GM12874 (cell line): Measurements from ENCODE around the gene RASSF5.

Experiments used
- TF ChIP-seq, protein P1 (sequence below): IDR thresholded peaks from 2 replicates; pipeline ENCODE4 v1.5.1; 2011; ENCODE audit warnings: low read depth, mild to moderate bottlenecking, control low read depth, low read length, moderate library complexity; ENCODE audit not compliant: insufficient read depth

The RASSF5 gene

DNA sequence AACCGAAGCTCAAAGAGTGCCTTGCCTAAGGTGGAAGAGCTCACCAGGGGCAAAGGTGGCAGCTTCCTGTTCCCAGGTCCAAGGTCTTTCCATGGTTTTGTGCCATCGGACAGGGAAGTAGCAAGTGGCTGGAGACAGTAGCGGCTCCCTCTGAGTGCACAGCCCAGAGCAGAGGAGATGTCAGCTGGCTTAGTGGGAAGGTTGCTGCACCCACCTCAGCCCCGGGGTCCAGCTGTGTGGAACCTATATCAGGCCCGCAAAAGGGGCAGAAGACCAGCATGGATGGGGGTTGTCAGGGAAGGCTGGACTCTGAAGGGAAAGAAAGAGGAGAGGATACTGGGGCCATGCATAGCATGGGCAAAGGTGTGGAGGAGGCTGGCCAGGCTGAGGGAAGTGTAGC is 30.2 kb upstream of the RASSF5 start:
- TF ChIP-seq, protein P1, sequence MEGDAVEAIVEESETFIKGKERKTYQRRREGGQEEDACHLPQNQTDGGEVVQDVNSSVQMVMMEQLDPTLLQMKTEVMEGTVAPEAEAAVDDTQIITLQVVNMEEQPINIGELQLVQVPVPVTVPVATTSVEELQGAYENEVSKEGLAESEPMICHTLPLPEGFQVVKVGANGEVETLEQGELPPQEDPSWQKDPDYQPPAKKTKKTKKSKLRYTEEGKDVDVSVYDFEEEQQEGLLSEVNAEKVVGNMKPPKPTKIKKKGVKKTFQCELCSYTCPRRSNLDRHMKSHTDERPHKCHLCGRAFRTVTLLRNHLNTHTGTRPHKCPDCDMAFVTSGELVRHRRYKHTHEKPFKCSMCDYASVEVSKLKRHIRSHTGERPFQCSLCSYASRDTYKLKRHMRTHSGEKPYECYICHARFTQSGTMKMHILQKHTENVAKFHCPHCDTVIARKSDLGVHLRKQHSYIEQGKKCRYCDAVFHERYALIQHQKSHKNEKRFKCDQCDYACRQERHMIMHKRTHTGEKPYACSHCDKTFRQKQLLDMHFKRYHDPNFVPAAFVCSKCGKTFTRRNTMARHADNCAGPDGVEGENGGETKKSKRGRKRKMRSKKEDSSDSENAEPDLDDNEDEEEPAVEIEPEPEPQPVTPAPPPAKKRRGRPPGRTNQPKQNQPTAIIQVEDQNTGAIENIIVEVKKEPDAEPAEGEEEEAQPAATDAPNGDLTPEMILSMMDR, result no peak

DNA sequence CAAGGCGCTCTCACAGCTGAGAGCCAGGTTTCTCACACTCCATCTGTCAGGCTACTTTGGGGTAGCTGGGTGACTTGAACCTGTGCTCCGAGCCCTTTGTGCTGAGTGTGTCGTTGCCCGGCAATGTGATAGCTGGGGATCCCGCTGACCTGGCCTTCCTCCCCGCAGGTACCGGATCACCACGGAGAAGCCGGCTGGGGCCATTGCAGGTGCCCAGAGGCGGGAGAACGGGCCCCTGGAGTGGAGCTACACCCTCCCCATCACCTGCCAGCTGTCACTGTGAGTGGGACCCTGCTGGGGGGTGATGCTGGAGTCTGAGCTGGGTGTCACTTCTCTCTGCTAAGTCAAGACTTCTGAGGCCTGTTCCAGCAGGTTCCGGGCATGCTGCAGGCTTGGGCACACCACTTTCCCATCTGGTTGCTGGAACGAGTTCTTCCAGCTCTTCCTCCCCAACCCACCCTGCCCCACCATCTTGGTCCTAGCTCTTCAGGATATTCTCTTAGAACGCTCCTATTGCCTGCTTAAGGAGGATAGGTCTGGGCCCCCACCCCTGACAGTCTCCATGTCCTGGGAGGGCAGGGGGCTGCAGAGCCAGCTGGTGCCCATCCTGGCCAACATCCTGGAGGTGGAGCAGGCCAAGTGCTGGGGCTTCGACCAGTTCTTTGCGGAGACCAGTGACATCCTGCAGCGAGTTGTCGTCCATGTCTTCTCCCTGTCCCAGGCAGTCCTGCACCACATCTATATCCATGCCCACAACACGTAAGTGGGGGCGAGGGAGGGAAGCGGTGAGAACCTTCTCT is 29.6 kb upstream of the RASSF5 start:
- TF ChIP-seq, protein P1, result no peak

DNA sequence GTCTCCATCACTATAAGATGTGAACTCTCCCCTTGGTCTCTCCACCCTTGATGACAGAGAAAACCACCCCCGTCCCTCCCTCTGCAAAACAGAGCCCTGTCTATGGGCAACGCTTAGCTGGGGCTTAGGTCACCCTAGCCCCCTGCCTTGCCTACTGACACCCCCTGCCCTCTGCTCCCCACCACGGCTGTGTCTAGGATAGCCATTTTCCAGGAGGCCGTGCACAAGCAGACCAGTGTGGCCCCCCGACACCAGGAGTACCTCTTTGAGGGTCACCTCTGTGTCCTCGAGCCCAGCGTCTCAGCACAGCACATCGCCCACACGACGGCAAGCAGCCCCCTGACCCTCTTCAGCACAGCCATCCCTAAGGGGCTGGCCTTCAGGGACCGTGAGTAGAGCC is 28.6 kb upstream of the RASSF5 start:
- TF ChIP-seq, protein P1, result no peak

DNA sequence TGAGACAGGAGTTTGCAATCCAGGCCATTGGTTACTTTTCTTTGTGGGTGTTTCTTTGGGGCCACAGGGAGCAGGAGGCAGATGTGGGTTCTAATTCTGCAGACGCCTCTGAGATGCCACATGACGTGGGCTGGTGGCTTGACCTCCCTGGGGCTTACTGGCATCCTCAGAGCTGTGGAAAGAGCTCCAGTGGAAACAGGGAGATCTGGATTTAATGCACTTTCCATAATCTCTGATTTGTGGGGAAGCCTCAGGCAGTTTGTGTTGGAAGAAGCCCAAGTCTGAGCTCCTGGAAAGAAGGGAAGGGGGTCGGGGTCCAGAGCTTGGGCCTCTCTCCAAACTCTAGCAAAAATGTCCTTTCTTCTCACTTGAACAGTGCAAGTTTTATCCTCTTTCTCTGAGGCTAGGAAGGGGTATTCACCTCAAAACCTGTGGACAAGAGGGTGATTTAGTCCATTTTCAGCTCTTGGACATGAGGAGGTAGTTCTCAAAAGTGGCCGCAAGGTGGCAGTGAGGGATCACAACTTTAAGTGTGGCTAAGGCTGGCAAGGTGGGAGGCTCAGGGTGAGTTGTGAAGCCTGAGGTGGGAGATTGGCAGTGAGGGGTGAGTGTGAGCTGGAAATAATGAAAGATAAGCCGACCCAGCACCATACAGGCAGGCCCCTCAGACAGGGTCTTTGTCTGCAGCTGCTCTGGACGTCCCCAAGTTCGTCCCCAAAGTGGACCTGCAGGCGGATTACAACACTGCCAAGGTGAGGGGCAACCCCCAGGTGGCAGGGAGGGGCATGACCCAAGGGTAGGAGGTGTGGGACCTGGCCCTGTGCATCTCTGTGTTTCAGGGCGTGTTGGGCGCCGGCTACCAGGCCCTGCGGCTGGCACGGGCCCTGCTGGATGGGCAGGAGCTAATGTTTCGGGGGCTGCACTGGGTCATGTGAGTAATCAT is 27.9 kb upstream of the RASSF5 start:
- TF ChIP-seq, protein P1, result peak; percentile 75

DNA sequence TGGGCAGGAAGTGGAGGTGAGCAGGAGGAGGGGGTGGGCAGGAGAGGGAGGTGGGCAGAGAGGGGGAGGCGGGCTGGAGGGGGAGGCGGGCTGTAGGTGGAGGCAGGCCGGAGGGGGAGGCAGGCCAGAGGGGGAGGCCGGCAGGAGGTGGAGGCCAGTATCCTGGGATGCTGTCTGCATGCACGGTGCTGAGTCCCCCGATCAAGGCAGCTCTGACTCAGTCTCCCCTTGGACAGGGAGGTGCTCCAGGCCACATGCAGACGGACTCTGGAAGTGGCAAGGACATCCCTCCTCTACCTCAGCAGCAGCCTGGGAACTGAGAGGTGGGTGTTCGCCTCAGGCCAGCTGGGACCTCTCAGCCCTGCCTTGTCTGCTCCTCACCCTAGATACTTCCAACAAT is 27.1 kb upstream of the RASSF5 start:
- TF ChIP-seq, protein P1, result no peak

DNA sequence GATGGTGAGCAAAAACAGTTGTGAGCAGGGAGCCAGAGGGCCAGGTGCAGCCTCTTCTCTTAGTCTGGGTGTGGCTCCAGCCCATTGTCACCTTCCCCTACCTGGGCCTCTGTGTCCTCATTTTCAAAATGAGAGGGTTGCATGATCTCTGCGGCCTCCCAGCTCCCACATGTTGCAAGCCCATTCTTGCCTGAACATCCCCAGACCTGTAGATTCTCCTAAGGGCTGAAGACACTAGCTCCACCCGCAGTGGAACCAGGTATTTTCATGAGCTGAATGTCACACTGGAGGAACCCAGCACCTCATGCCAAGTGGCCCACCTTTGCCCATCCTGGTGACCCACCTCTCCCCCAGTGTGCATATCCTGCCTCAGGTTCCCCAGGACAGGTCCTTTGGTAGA is 24.7 kb upstream of the RASSF5 start:
- TF ChIP-seq, protein P1, result no peak

DNA sequence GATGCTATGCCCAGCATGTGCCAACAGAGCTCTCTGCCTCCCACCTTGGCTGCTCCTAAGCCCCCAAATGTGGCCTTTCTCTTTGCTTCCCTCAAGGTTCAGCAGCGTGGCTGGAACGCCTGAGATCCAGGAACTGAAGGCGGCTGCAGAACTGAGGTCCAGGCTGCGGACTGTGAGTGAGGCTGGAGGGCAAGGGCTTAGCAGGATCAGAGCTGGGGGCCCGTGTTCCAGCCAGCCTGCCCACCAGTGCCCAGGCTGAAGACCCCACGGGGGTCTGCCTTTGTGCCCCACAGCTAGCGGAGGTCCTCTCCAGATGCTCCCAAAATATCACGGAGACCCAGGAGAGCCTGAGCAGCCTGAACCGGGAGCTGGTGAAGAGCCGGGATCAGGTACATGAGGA is 22.4 kb upstream of the RASSF5 start:
- TF ChIP-seq, protein P1, result no peak
